Keratinocyte (primary cell): ENCODE data around the gene SETBP1. TPM values are rescaled to one million over a fixed set of nuclear protein-coding genes. Genes with fewer than 3 reads are reported as not detected.

Source experiments
- DNase-seq: peaks from one replicate; pipeline ENCODE4 v3.0.0-alpha.2; 2011; ENCODE audit warnings: low read depth, missing footprints, low spot score
- FAIRE-seq: peaks from 2 replicates; lab custom pipeline; 2011; peaks lifted over from hg19 to GRCh38; lab: Jason Lieb, UNC
- H2AFZ ChIP-seq: 2 replicates; pipeline ENCODE4 v1.6.0; 2012; ENCODE audit warnings: low read length, control low read depth, inconsistent platforms; ENCODE audit not compliant: control insufficient read depth
- H3K27ac ChIP-seq: 2 replicates; pipeline ENCODE4 v1.5.1; 2011; ENCODE audit warnings: low read length; ENCODE audit not compliant: control insufficient read depth, insufficient read depth
- H3K27me3 ChIP-seq: 3 replicates; pipeline ENCODE4 v1.6.0; 2011; ENCODE audit warnings: low read length; ENCODE audit not compliant: control insufficient read depth, insufficient read depth; ENCODE audit errors: extremely low read depth
- H3K36me3 ChIP-seq, 2 experiments: 2 replicates in 1 of 2; 3 replicates in 1 of 2; pipeline ENCODE4 v1.5.1; 2011; ENCODE audit warnings: low read length in 2 of 2, mild to moderate bottlenecking in 1 of 2; ENCODE audit not compliant: control insufficient read depth in 2 of 2, insufficient read depth in 2 of 2; ENCODE audit errors: extremely low read depth in 1 of 2
- H3K4me1 ChIP-seq: 3 replicates; pipeline ENCODE4 v1.5.1; 2011; ENCODE audit warnings: low read length; ENCODE audit not compliant: control insufficient read depth, insufficient read depth; ENCODE audit errors: extremely low read depth
- H3K4me2 ChIP-seq: 3 replicates; pipeline ENCODE4 v1.6.0; 2011; ENCODE audit warnings: low read depth, low read length; ENCODE audit not compliant: control insufficient read depth, insufficient read depth; ENCODE audit errors: extremely low read depth
- H3K4me3 ChIP-seq, 3 experiments: fragments of 200-600 bp in 1 of 3; sonication (generic) in 1 of 3; 2 replicates in 2 of 3; 3 replicates in 1 of 3; pipeline ENCODE4 v1.5.1; 2011 to 2016; ENCODE audit warnings: low read length in 3 of 3, mild to moderate bottlenecking in 3 of 3, control low read depth in 2 of 3, inconsistent platforms in 1 of 3, low read depth in 1 of 3, mixed read lengths in 1 of 3, mixed run types in 1 of 3, moderate library complexity in 1 of 3; ENCODE audit not compliant: control insufficient read depth in 2 of 3, insufficient read depth in 2 of 3; ENCODE audit errors: extremely low read depth in 1 of 3
- H3K79me2 ChIP-seq: 2 replicates; pipeline ENCODE4 v1.6.0; 2012; ENCODE audit warnings: low read length; ENCODE audit not compliant: control insufficient read depth, insufficient read depth
- H3K9ac ChIP-seq: 3 replicates; pipeline ENCODE4 v1.6.0; 2011; ENCODE audit warnings: low read length; ENCODE audit not compliant: control insufficient read depth, insufficient read depth; ENCODE audit errors: extremely low read depth
- H3K9me1 ChIP-seq: 3 replicates; pipeline ENCODE4 v1.6.0; 2011; ENCODE audit warnings: low read length; ENCODE audit not compliant: control insufficient read depth, insufficient read depth; ENCODE audit errors: extremely low read depth
- H3K9me3 ChIP-seq: 2 replicates; pipeline ENCODE4 v1.5.1; 2012; ENCODE audit warnings: low read depth, low read length; ENCODE audit not compliant: control insufficient read depth
- H4K20me1 ChIP-seq: 3 replicates; pipeline ENCODE4 v1.6.0; 2011; ENCODE audit warnings: low read length; ENCODE audit not compliant: control insufficient read depth, insufficient read depth; ENCODE audit errors: extremely low read depth
- EZH2 ChIP-seq: IDR thresholded peaks from one replicate; pipeline ENCODE4 v1.6.1; 2012; ENCODE audit warnings: inconsistent platforms, mild to moderate bottlenecking, low read length, moderate library complexity
- dilution Hi-C: fragments of 300-500 bp; cut with MboI; formaldehyde crosslinking; loops from one replicate; pipeline ENCODE4 v1.7.0; 2020; ENCODE audit warnings: low sequenced_read_pairs; ENCODE audit not compliant: extremely low pct_ligation_motif_present
- polyA plus RNA-seq, 5 experiments: library from polyadenylated mRNA; depleted of rRNA in 3 of 5; stranded (reverse) in 3 of 5; stranded (forward) in 1 of 5; unstranded in 1 of 5; fragments of >200 nt; gene quantifications; 1 replicate in 1 of 5; 2 replicates in 3 of 5; 3 replicates in 1 of 5; pipeline versions ENCODE4 v1.2.1 to v1.2.3, GENCODE V29; 2011 to 2012; ENCODE audit warnings: missing spikeins in 2 of 5, low read depth in 1 of 5, low replicate concordance in 1 of 5
- TF ChIP-seq, protein P1 (sequence below), 3 experiments: IDR thresholded peaks in 1 of 3; conservative IDR thresholded peaks in 1 of 3; optimal IDR thresholded peaks in 1 of 3; 2 replicates in 2 of 3; 3 replicates in 1 of 3; pipeline versions ENCODE3 to v1.5.1; 2011; ENCODE audit warnings: low read length in 3 of 3, mild to moderate bottlenecking in 3 of 3, moderate library complexity in 2 of 3, control low read depth in 1 of 3, inconsistent platforms in 1 of 3; ENCODE audit not compliant: insufficient read depth in 2 of 3; ENCODE audit errors: extremely low read depth in 1 of 3

Gene SETBP1
- polyA plus RNA-seq, 1 donor (not counting 4 experiments of a cell fraction or from before 2014, with no cell fraction given): 3.3 TPM

DNA sequence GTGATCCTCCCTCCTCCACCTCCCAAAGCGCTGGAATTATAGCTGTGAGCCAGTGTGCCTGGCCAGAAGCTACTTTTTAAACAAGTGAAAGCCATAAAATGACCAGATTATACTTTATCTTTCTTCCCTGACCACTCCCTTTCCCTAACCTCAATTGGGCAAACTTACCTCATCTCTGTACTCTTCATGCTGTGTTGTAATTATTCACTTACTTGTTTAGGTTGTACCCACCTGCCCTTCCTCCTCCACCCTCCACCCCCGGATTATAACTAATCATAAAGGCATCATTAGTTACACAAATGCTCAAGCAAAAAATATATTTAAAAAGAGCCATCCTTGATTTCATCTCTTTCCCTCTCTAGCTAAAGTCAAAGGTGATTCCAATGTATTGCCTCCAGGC is 279.9 kb downstream of the SETBP1 start:
- dilution Hi-C loops: no loop called here

DNA sequence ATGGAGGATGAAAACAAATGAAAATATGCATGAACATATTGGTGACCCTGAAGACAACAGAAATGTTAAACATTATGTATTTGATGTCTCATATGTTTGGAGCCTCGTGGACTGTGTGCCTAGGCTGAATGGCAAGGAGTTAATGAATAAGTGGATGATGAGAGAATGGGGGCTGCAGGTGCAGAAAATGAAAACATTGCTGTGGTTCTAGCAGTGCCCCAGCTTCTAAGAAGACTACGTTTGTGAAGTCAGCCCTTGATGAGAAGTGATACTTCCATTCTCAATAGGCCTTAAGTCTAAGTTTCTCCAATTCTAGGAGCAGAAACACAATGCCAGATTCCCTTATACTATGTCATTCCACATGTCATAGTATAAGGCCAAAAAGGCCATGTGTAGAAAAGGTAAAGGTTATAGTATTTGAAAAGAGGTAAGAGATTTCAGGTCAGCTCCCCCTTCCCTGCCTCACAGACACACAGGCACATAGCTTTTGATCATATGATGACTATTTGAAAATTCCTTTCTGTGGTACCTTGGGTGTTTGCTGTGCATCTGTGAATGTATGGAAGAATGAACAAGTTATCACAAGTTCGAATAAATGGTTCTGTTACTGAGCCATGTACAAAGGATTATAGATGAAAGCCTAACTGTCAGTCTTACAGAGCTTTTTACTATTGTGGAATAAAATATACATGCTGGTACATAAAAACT is 280.8 kb downstream of the SETBP1 start:
- Histone ChIP-seq H3K36me3 (peaks cover 0 to 1% of the 10 kb centered on the region in 2 experiments), H3K4me3 (no peak overlapping the region), H3K4me2 (no peak overlapping the region), H3K4me1 (no peaks in the 10 kb centered on the region), H3K27ac (no peak overlapping the region), H3K9me3 (no peaks in the 10 kb centered on the region), H3K27me3 (no peaks in the 10 kb centered on the region), H3K9ac (no peak overlapping the region), H4K20me1 (no peaks in the 10 kb centered on the region), H3K79me2 (no peaks in the 10 kb centered on the region), H2AFZ (no peak overlapping the region), H3K9me1 (no peaks in the 10 kb centered on the region)
- dilution Hi-C loops: no loop called here
- no peak for DNase-seq
- no peak for FAIRE-seq
- TF ChIP-seq, protein P1, sequence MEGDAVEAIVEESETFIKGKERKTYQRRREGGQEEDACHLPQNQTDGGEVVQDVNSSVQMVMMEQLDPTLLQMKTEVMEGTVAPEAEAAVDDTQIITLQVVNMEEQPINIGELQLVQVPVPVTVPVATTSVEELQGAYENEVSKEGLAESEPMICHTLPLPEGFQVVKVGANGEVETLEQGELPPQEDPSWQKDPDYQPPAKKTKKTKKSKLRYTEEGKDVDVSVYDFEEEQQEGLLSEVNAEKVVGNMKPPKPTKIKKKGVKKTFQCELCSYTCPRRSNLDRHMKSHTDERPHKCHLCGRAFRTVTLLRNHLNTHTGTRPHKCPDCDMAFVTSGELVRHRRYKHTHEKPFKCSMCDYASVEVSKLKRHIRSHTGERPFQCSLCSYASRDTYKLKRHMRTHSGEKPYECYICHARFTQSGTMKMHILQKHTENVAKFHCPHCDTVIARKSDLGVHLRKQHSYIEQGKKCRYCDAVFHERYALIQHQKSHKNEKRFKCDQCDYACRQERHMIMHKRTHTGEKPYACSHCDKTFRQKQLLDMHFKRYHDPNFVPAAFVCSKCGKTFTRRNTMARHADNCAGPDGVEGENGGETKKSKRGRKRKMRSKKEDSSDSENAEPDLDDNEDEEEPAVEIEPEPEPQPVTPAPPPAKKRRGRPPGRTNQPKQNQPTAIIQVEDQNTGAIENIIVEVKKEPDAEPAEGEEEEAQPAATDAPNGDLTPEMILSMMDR (optimal IDR thresholded peaks at IDR 0.05 in 1 of 3, IDR thresholded peaks at IDR 0.05 in 1 of 3, conservative IDR thresholded peaks at IDR 0.05 in 1 of 3; ENCODE audit: extremely low read depth in 1 of 3, insufficient read depth in 2 of 3, low read length in 3 of 3): no peak
- no peak for TF ChIP-seq EZH2

More for the DNA sequence above, 279.9 kb downstream of the SETBP1 start:
- no peak for TF ChIP-seq EZH2
- TF ChIP-seq, protein P1 (optimal IDR thresholded peaks at IDR 0.05 in 1 of 3, IDR thresholded peaks at IDR 0.05 in 1 of 3, conservative IDR thresholded peaks at IDR 0.05 in 1 of 3; ENCODE audit: extremely low read depth in 1 of 3, insufficient read depth in 2 of 3, low read length in 3 of 3): no peak
- Histone ChIP-seq H3K27me3 (no peaks in the 10 kb centered on the region), H3K4me3 (no peak overlapping the region), H3K4me1 (no peaks in the 10 kb centered on the region), H3K9ac (no peak overlapping the region), H3K79me2 (no peaks in the 10 kb centered on the region), H2AFZ (no peak overlapping the region), H3K9me1 (no peaks in the 10 kb centered on the region), H3K36me3 (peaks cover 0 to 2% of the 10 kb centered on the region in 2 experiments), H3K9me3 (no peaks in the 10 kb centered on the region), H3K27ac (no peak overlapping the region), H3K4me2 (no peak overlapping the region), H4K20me1 (no peaks in the 10 kb centered on the region)
- DNase-seq: no peak
- FAIRE-seq: no peak
